ENCODE measurements around the gene IRF2BP2. TPM values are rescaled to one million over a fixed set of nuclear protein-coding genes. Genes with fewer than 3 reads are reported as not detected.

The IRF2BP2 gene
- total RNA-seq, 1 donor from 2014 or later, result 126 TPM

DNA sequence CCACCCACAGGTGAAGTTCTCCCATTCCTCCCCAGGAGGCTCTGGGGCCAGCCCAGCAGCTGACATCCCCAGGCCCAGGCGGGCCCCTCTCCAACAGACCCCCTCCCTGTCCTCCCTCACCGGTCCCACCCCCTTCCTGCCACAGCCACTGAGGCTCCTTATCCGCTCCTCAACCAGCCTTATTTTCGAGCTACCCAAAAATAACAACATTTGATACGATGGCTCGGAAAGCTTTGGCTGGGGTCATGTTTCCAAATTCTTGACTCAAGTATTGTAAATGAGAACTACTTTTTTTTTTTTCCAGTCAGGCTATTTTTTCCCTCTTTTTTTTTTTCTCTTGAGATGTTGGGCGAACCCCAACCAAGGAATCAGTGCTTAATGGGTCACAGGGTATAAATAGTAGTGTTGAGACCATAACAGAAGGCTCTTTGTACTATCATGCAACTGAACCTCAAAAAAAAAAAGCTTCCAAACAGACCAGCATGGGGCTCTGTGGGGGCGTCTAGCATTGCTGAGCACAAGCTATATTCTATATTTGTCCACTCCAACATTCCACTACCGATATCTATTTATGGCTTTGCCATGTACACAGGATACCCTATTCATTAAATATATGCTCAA, 27.2 kb downstream of the IRF2BP2 start:
- Histone ChIP-seq H4K20me1 (ENCODE audit: insufficient read depth, low read length) (no peaks in the 10 kb centered on the region), H3K9ac (ENCODE audit: low read length) (no peak overlapping the region), H3K9me3 (ENCODE audit: insufficient read depth, low read depth, low read length) (no peaks in the 10 kb centered on the region), H3K27ac (ENCODE audit: low read depth, low read length) (no peak overlapping the region), H2AFZ (ENCODE audit: low read depth, low read length) (no peak overlapping the region), H3K27me3 (ENCODE audit: insufficient read depth, low read length) (no peaks in the 10 kb centered on the region), H3K36me3 (ENCODE audit: insufficient read depth, low read length) (no peaks in the 10 kb centered on the region), H3K79me2 (ENCODE audit: insufficient read depth, low read length) (no peaks in the 10 kb centered on the region), H3K4me3 (ENCODE audit: insufficient read depth, low read depth, low read length) (no peak overlapping the region), H3K4me2 (ENCODE audit: low read length) (peak overlapping the region; percentile 31), H3K4me1 (ENCODE audit: insufficient read depth, low read length) (peaks cover 22% of the 10 kb centered on the region)
- TF ChIP-seq, protein P1, sequence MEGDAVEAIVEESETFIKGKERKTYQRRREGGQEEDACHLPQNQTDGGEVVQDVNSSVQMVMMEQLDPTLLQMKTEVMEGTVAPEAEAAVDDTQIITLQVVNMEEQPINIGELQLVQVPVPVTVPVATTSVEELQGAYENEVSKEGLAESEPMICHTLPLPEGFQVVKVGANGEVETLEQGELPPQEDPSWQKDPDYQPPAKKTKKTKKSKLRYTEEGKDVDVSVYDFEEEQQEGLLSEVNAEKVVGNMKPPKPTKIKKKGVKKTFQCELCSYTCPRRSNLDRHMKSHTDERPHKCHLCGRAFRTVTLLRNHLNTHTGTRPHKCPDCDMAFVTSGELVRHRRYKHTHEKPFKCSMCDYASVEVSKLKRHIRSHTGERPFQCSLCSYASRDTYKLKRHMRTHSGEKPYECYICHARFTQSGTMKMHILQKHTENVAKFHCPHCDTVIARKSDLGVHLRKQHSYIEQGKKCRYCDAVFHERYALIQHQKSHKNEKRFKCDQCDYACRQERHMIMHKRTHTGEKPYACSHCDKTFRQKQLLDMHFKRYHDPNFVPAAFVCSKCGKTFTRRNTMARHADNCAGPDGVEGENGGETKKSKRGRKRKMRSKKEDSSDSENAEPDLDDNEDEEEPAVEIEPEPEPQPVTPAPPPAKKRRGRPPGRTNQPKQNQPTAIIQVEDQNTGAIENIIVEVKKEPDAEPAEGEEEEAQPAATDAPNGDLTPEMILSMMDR (IDR thresholded peaks at IDR 0.05; ENCODE audit: insufficient read depth, low read depth, low read length), result no peak
- TF ChIP-seq EZH2 (IDR thresholded peaks at IDR 0.05; ENCODE audit: insufficient read depth, low read length), result no peak
- Mint-ChIP-seq H3K4me1 (ENCODE audit: low read depth, unreplicated experiment) (peaks cover 13% of the 10 kb centered on the region), H3K27me3 (ENCODE audit: low read depth, unreplicated experiment) (peaks cover 3% of the 10 kb centered on the region), H3K36me3 (ENCODE audit: low read depth, unreplicated experiment) (no peaks in the 10 kb centered on the region), H3K9me3 (ENCODE audit: unreplicated experiment) (no peaks in the 10 kb centered on the region), H3K27ac (ENCODE audit: unreplicated experiment) (no peak overlapping the region), H3K4me3 (ENCODE audit: unreplicated experiment) (no peak overlapping the region)
- no peak for FAIRE-seq
- no peak for DNase-seq (ENCODE audit: low read depth)

DNA sequence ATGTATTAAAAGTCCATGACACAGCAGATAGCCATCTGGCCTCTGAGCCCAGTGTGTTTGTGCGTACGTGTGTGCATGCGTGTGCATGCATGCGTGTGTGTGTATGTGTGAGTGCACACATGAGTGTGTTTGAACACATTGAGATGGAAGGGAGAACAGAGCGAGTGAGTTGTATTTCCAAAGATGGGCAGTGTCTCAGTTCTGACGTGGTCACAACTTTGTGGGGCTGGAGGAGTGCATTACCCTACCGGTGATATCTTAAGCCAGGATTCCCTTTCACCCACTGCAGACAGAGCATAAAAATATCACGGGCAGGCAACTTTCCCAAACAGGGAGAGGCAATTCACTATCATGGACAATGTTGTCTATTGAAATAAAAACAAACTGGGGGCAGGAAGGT, 27.8 kb downstream of the IRF2BP2 start:
- Histone ChIP-seq H3K27ac (ENCODE audit: low read depth, low read length) (no peak overlapping the region), H3K9ac (ENCODE audit: low read length) (no peak overlapping the region), H3K4me1 (ENCODE audit: insufficient read depth, low read length) (peaks cover 22% of the 10 kb centered on the region), H2AFZ (ENCODE audit: low read depth, low read length) (no peak overlapping the region), H4K20me1 (ENCODE audit: insufficient read depth, low read length) (no peaks in the 10 kb centered on the region), H3K36me3 (ENCODE audit: insufficient read depth, low read length) (no peaks in the 10 kb centered on the region), H3K9me3 (ENCODE audit: insufficient read depth, low read depth, low read length) (no peaks in the 10 kb centered on the region), H3K27me3 (ENCODE audit: insufficient read depth, low read length) (no peaks in the 10 kb centered on the region), H3K4me3 (ENCODE audit: insufficient read depth, low read depth, low read length) (no peak overlapping the region), H3K79me2 (ENCODE audit: insufficient read depth, low read length) (no peaks in the 10 kb centered on the region), H3K4me2 (ENCODE audit: low read length) (no peak overlapping the region)
- Mint-ChIP-seq H3K36me3 (ENCODE audit: low read depth, unreplicated experiment) (no peaks in the 10 kb centered on the region), H3K27ac (ENCODE audit: unreplicated experiment) (no peak overlapping the region), H3K4me3 (ENCODE audit: unreplicated experiment) (no peak overlapping the region), H3K9me3 (ENCODE audit: unreplicated experiment) (no peaks in the 10 kb centered on the region), H3K27me3 (ENCODE audit: low read depth, unreplicated experiment) (peaks cover 7% of the 10 kb centered on the region), H3K4me1 (ENCODE audit: low read depth, unreplicated experiment) (peaks cover 13% of the 10 kb centered on the region)
- DNase-seq (ENCODE audit: low read depth), result no peak
- TF ChIP-seq, protein P1 (IDR thresholded peaks at IDR 0.05; ENCODE audit: insufficient read depth, low read depth, low read length), result no peak
- no peak for TF ChIP-seq EZH2 (IDR thresholded peaks at IDR 0.05; ENCODE audit: insufficient read depth, low read length)
- no peak for FAIRE-seq

DNA sequence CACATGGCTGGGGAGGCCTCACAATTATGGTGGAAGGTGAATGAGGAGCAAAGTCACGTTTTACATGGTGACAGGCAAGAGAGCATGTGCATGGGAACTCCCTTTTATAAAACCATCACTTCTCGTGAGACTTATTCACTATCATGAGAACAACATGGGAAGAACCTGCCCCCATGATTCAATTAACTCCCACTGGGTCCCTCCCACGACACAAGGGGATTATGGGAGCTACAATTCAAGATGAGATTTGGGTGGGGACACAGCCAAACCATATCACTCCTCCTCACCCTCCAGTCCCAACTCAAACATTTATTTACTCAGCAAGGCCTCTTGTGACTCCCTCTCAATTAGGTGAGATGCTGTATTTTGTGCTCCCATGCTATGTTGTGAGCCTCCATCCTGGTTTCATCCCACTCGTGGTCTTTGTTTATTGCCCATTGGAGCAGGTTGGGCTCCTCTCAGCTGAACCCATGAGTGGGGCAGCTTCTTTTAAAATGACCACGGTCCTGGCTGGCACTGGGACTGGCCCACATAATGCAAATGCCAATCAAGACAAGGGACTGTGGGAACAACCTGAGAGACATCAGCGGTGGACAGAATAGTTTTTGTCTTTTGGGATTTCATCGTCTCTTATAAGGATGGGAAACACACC, 28.8 kb downstream of the IRF2BP2 start:
- H3K9me3 Mint-ChIP-seq (ENCODE audit: unreplicated experiment), result no peaks in the 10 kb centered on the region
- Histone ChIP-seq H4K20me1 (ENCODE audit: insufficient read depth, low read length) (no peaks in the 10 kb centered on the region), H2AFZ (ENCODE audit: low read depth, low read length) (no peak overlapping the region), H3K4me2 (ENCODE audit: low read length) (no peak overlapping the region), H3K9me3 (ENCODE audit: insufficient read depth, low read depth, low read length) (no peaks in the 10 kb centered on the region), H3K27ac (ENCODE audit: low read depth, low read length) (no peak overlapping the region), H3K9ac (ENCODE audit: low read length) (no peak overlapping the region), H3K27me3 (ENCODE audit: insufficient read depth, low read length) (no peaks in the 10 kb centered on the region), H3K79me2 (ENCODE audit: insufficient read depth, low read length) (no peaks in the 10 kb centered on the region), H3K4me3 (ENCODE audit: insufficient read depth, low read depth, low read length) (no peak overlapping the region), H3K36me3 (ENCODE audit: insufficient read depth, low read length) (no peaks in the 10 kb centered on the region), H3K4me1 (ENCODE audit: insufficient read depth, low read length) (peaks cover 18% of the 10 kb centered on the region)
- FAIRE-seq (no peak), DNase-seq (ENCODE audit: low read depth) (no peak)
- TF ChIP-seq EZH2 (IDR thresholded peaks at IDR 0.05; ENCODE audit: insufficient read depth, low read length), result no peak
- TF ChIP-seq, protein P1 (IDR thresholded peaks at IDR 0.05; ENCODE audit: insufficient read depth, low read depth, low read length), result no peak
- peaks cover 7% of the 10 kb centered on the region for H3K27me3 Mint-ChIP-seq (ENCODE audit: low read depth, unreplicated experiment)
- H3K4me1 Mint-ChIP-seq (ENCODE audit: low read depth, unreplicated experiment), result peaks cover 13% of the 10 kb centered on the region
- peak overlapping the region; percentile 55 for H3K27ac Mint-ChIP-seq (ENCODE audit: unreplicated experiment)
- no peak overlapping the region for H3K4me3 Mint-ChIP-seq (ENCODE audit: unreplicated experiment)
- H3K36me3 Mint-ChIP-seq (ENCODE audit: low read depth, unreplicated experiment), result no peaks in the 10 kb centered on the region
